ENCODE results near the gene SLC34A1.

SLC34A1 gene

GRCh38 chr5:177388521-177389052 is 4.4 kb downstream of the SLC34A1 start:
- no peak for DNase-seq (ENCODE audit: low spot score)

GRCh38 chr5:177389241-177390169 is 5.3 kb downstream of the SLC34A1 start:
- DNase-seq (ENCODE audit: low spot score) = no peak

GRCh38 chr5:177390363-177391300 is 6.4 kb downstream of the SLC34A1 start:
- peak; percentile 90 for DNase-seq (ENCODE audit: low spot score)

- DNase-seq (ENCODE audit: low spot score) = no peak
These were observed 8.5 kb downstream of the SLC34A1 start for GRCh38 chr5:177392765-177393164.

GRCh38 chr5:177393206-177393765 is 9.1 kb downstream of the SLC34A1 start:
- DNase-seq (ENCODE audit: low spot score) = no peak

GRCh38 chr5:177393990-177394389 is 9.8 kb downstream of the SLC34A1 start:
- DNase-seq (ENCODE audit: low spot score) = no peak

- DNase-seq (ENCODE audit: low spot score) = no peak
These were observed 11.8 kb downstream of the SLC34A1 start for GRCh38 chr5:177396078-177396477.

GRCh38 chr5:177396807-177397206 is 12.6 kb downstream of the SLC34A1 start:
- no peak for DNase-seq (ENCODE audit: low spot score)

GRCh38 chr5:177397875-177398390 is 13.7 kb downstream of the SLC34A1 start:
- DNase-seq (ENCODE audit: low spot score) = no peak

GRCh38 chr5:177399997-177400868 is 16.0 kb downstream of the SLC34A1 start, which contains the start of gene PFN3:
Gene PFN3 (minus strand): TSS chr5:177400661. CDS start chr5:177400576, 85 bp downstream.
- DNase-seq (ENCODE audit: low spot score) = no peak

- peak; percentile 86 for DNase-seq (ENCODE audit: low spot score)
These were observed 18.2 kb downstream of the SLC34A1 start for GRCh38 chr5:177402271-177403043.

GRCh38 chr5:177403102-177403791 is 19.0 kb downstream of the SLC34A1 start:
- peak; percentile 65 for DNase-seq (ENCODE audit: low spot score)

- peak; percentile 84 for DNase-seq (ENCODE audit: low spot score)
These were observed 19.8 kb downstream of the SLC34A1 start for GRCh38 chr5:177403792-177404640.

GRCh38 chr5:177404641-177405179 is 20.5 kb downstream of the SLC34A1 start:
- no peak for DNase-seq (ENCODE audit: low spot score)

- no peak for DNase-seq (ENCODE audit: low spot score)
These were observed 21.1 kb downstream of the SLC34A1 start for GRCh38 chr5:177405312-177405711.

- no peak for DNase-seq (ENCODE audit: low spot score)
These were observed 21.6 kb downstream of the SLC34A1 start for GRCh38 chr5:177405805-177406204.

- no peak for DNase-seq (ENCODE audit: low spot score)
These were observed 25.0 kb downstream of the SLC34A1 start, which contains the start of gene F12 for GRCh38 chr5:177409043-177409801. Gene F12 (minus strand): TSS chr5:177409564. CDS start chr5:177409527, 37 bp downstream.
